Measurements from ENCODE around the gene ARL8A.
"Not testable (repeated sequence)": the region's sequence is repeated elsewhere in the genome, so short reads cannot be mapped to it uniquely, and the experiment has no call there.

Gene ARL8A

GRCh38 chr1:202158810-202159533 is 14.4 kb upstream of the ARL8A start:
- DNase-seq (ENCODE audit: low spot score), result no peak

- DNase-seq (ENCODE audit: low spot score), result no peak
Measured at GRCh38 chr1:202157945-202158344, 13.4 kb upstream of the ARL8A start.

- DNase-seq (ENCODE audit: low spot score), result no peak
Measured at GRCh38 chr1:202156590-202156989, 12.1 kb upstream of the ARL8A start.

GRCh38 chr1:202155478-202156021 is 11.0 kb upstream of the ARL8A start:
- no peak for DNase-seq (ENCODE audit: low spot score)

GRCh38 chr1:202154766-202155477 is 10.4 kb upstream of the ARL8A start:
- DNase-seq (ENCODE audit: low spot score), result peak; percentile 59

GRCh38 chr1:202154148-202154765 is 9.7 kb upstream of the ARL8A start:
- DNase-seq (ENCODE audit: low spot score), result no peak

GRCh38 chr1:202153284-202153683 is 8.7 kb upstream of the ARL8A start:
- no peak for DNase-seq (ENCODE audit: low spot score)

GRCh38 chr1:202152399-202152798 is 7.9 kb upstream of the ARL8A start:
- DNase-seq (ENCODE audit: low spot score), result no peak

GRCh38 chr1:202151045-202151444 is 6.5 kb upstream of the ARL8A start:
- no peak for DNase-seq (ENCODE audit: low spot score)

- no peak for DNase-seq (ENCODE audit: low spot score)
Measured at GRCh38 chr1:202150602-202151001, 6.1 kb upstream of the ARL8A start.

- no peak for DNase-seq (ENCODE audit: low spot score)
Measured at GRCh38 chr1:202150187-202150586, 5.7 kb upstream of the ARL8A start.

- peak; percentile 71 for DNase-seq (ENCODE audit: low spot score)
Measured at GRCh38 chr1:202149566-202149965, 5.0 kb upstream of the ARL8A start.

GRCh38 chr1:202148391-202148790 is 3.9 kb upstream of the ARL8A start:
- DNase-seq (ENCODE audit: low spot score), result no peak

- no peak for DNase-seq (ENCODE audit: low spot score)
Measured at GRCh38 chr1:202146993-202147392, 2.5 kb upstream of the ARL8A start.

- DNase-seq (ENCODE audit: low spot score), result no peak
Measured at GRCh38 chr1:202146279-202146678, 1.7 kb upstream of the ARL8A start.

- DNase-seq (ENCODE audit: low spot score), result not testable (repeated sequence)
Measured at GRCh38 chr1:202145744-202146140, 1.2 kb upstream of the ARL8A start.

- DNase-seq (ENCODE audit: low spot score), result no peak
Measured at GRCh38 chr1:202145068-202145743, 669 bp upstream of the ARL8A start.

- DNase-seq (ENCODE audit: low spot score), result no peak
Measured at GRCh38 chr1:202143768-202144401, 652 bp downstream of the ARL8A start.

- peak; percentile 53 for DNase-seq (ENCODE audit: low spot score)
Measured at GRCh38 chr1:202143011-202143767, 1.3 kb downstream of the ARL8A start.

- DNase-seq (ENCODE audit: low spot score), result not testable (repeated sequence)
Measured at GRCh38 chr1:202141468-202141867, 3.1 kb downstream of the ARL8A start.

GRCh38 chr1:202140833-202141232 is 3.7 kb downstream of the ARL8A start:
- no peak for DNase-seq (ENCODE audit: low spot score)
